ENCODE measurements around the gene KRTAP29-1.
"Not testable (repeated sequence)": the region's sequence is repeated elsewhere in the genome, so short reads cannot be mapped to it uniquely, and the experiment has no call there.

Gene KRTAP29-1

GRCh38 chr17:41296846-41297245 is 5.8 kb downstream of the KRTAP29-1 start:
- DNase-seq, result no peak

DNA sequence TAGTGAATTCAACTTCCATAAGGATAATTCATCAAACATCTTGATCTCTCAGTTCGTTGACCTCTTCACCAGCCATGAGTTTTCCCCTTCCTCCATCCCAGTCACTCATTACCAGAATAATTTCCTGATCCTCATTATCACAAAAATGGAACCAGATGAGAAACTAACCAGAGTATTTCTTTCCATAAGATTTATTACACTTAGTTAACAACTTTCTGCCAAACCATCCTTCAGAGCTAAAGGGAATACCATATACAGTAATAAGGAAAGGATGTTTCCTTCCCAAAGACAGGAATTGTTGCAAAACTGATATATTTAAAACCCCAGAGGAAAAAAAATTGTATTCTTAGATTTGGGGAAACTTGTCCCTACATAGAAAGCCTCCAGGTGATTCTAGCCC is 8.6 kb downstream of the KRTAP29-1 start:
- DNase-seq, result no peak

DNA sequence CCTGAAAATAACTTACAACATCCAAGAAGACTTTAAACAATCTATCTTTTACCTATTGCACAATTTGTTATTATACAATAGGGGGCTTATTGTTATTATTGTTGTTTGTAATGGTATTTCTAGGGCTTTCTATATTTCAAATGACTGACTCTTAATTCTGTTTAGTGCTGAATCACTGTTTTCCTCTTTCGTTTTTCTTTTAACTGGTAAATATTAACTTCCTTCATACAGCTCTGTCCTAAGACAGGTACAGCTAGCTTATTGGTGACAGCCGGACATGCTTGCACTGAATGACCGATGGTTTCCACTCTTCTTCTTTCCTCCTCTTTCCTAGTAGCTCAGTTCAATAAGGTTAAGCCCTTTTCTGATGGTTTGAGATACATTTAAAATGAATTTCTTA is 15.6 kb downstream of the KRTAP29-1 start:
- DNase-seq, result no peak

- no peak for DNase-seq
Observed at GRCh38 chr17:41284546-41284945, 18.1 kb downstream of the KRTAP29-1 start.

GRCh38 chr17:41284043-41284442 is 18.6 kb downstream of the KRTAP29-1 start:
- DNase-seq, result no peak

- DNase-seq, result no peak
Observed at GRCh38 chr17:41278176-41278955, 24.3 kb downstream of the KRTAP29-1 start.

DNA sequence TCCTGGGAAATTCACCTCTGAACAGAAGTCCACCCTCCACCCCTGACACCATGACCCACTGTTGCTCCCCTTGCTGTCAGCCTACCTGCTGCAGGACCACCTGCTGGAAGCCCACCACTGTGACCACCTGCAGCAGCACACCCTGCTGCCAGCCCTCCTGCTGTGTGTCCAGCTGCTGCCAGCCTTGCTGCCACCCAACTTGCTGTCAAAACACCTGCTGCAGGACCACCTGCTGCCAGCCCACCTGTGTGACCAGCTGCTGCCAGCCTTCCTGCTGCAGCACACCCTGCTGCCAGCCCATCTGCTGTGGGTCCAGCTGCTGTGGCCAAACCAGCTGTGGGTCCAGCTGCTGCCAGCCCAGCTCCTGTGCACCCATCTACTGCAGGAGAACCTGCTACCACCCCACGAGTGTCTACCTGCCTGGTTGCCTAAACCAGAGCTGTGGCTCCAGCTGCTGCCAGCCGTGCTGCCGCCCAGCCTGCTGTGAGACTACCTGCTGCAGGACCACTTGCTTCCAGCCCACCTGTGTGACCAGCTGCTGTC is 26.9 kb downstream of the KRTAP29-1 start, which contains the start of gene KRTAP9-7:
Gene KRTAP9-7, plus strand, starts transcription at position 51 of the 543 bp plus-strand sequence. Its CDS starts 0 bp downstream, at position 51.
- DNase-seq, result not testable (repeated sequence)

GRCh38 chr17:41271858-41272257 is 30.8 kb downstream of the KRTAP29-1 start:
- no peak for DNase-seq

GRCh38 chr17:41271323-41271722 is 31.3 kb downstream of the KRTAP29-1 start:
- DNase-seq, result not testable (repeated sequence)

GRCh38 chr17:41267711-41268110 is 34.9 kb downstream of the KRTAP29-1 start:
- no peak for DNase-seq

- DNase-seq, result no peak
Observed at GRCh38 chr17:41265078-41265477, 37.6 kb downstream of the KRTAP29-1 start, which contains the start of gene KRTAP9-6. KRTAP9-6 (plus strand) TSS chr17:41265378; CDS start chr17:41265378, 0 bp downstream.

DNA sequence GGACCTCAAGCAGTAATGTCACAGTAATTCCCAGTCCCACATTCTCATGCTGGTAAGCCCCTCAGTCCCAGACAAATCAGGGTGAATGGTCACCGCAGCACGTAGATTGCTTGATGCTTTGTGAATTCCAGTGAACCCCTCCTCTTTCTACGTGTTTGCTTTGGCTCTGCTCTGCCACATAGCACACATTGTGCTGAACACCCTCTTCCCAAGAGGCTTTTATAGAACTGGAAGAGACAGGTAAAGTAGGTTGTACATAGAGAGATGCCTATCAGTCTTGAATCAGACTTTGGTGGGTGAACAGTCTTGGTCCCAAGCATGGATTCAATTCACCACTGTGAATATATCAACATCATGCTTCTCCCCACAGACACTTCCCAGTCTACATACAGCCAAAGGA is 38.1 kb downstream of the KRTAP29-1 start:
- no peak for DNase-seq

DNA sequence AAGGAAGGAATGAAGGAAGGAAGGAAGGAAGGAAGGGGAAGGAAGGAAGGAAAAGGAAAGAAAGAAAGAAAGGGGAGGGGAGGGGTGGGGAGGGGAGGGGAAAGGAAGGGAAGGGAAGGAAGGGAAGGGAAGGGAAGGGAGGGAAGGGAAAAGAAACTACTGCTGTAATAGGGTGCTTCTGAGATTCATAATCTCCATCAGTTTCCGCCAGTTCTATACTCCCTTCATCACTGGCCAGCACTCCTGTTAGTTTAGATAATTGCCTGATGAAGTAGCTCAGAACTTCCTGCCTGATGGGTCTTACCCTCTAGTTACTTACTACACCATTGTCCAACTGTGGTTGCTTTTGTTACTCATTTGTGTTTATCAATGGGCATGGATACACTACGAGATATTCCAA is 39.4 kb downstream of the KRTAP29-1 start:
- no peak for DNase-seq

- DNase-seq, result no peak
Observed at GRCh38 chr17:41258406-41258805, 44.2 kb downstream of the KRTAP29-1 start.

GRCh38 chr17:41256291-41256685 is 46.4 kb downstream of the KRTAP29-1 start:
- DNase-seq, result no peak

- DNase-seq, result not testable (repeated sequence)
Observed at GRCh38 chr17:41255381-41256290, 47.0 kb downstream of the KRTAP29-1 start, which contains the start of gene KRTAP9-9. KRTAP9-9 (plus strand) TSS chr17:41255384.

DNA sequence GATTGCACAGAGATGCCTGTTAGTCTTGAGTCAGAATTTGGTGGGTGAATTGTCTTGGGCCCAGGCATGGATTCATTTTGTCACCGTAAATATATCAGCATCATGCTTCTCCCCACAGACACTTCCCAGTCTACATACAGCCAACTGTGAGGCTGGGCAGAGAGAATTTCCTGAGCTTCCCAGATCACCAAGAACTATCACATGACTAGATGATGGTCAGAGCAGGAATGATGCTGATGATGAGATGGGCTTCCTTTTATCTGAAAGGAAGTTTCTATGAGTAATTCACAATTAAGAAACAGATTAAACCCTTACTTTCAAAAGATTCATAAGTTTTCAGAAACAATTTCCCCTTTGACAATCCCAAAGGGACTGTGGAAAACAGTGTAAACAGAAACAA is 47.8 kb downstream of the KRTAP29-1 start:
- DNase-seq, result no peak

Data from activated CD8-positive, alpha-beta memory T cell treated with anti-CD3 and anti-CD28 coated beads, Interleukin-2, amount 50 U/mL, for 48 hours (primary cell).